ENCODE results near the gene UNC45B.
"Not testable (repeated sequence)": the region's sequence is repeated elsewhere in the genome, so short reads cannot be mapped to it uniquely, and the experiment has no call there.

UNC45B gene

DNA sequence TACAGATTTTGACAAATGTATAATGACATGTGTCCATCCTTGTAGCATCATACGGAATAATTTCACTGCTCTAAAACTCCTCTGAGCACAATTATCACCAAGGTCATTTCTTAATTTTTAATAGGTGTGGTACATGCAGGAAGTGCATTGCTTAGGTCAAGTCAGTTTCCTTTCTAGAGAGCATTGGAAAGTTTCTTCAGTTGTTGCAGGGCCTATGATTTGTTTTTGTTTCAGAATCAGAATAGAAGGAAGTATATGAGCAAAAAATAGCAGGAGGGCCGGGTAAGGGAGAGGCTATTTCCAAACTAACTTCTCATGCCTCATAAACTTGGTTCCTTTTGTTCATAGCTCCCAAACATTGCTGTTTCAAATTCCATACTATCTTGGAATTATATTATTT is 71.3 kb downstream of the UNC45B start:
- DNase-seq (ENCODE audit: low read depth) = no peak

DNA sequence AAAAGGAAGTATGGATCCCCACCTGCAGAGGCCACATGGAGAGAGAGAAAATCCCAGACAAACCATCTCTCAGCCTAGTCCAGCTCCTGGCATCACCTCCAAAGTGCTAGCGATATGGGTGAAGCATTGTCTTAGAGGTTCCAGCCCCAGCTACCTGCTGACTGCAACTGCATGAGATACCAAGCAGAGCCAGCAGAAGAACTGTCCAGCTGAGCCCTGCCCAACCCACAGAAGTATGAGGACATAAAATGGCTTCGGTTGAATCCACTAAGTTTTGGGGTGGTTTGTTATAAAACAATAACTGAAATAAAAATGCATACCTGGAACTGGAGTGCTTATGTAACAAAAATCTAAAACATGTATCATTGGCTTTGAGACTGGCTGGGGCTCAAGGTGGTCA is 74.8 kb downstream of the UNC45B start:
- DNase-seq (ENCODE audit: low read depth) = no peak

DNA sequence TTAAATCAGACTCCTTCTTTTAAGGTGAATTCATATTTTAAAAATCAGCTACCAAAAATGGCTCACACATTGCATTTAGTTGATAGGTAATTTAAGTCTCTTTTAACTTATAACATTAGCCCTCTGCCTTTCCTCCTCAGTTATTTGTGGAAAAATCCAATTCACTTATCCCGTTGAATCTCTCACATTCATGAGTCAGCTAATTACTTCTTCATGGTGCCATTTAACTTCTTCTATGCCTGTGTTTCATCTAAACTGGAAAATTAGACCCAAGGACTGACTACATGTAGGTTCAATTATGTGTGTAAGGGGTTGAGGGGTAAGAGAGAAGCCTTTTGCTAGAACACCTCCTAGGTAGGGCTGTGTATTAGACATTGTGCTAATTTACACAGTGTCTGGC is 76.8 kb downstream of the UNC45B start:
- no peak for DNase-seq (ENCODE audit: low read depth)

- no peak for DNase-seq (ENCODE audit: low read depth)
Observed at GRCh38 chr17:35227546-35227945, 79.9 kb downstream of the UNC45B start.

GRCh38 chr17:35229638-35230037 is 82.0 kb downstream of the UNC45B start:
- no peak for DNase-seq (ENCODE audit: low read depth)

DNA sequence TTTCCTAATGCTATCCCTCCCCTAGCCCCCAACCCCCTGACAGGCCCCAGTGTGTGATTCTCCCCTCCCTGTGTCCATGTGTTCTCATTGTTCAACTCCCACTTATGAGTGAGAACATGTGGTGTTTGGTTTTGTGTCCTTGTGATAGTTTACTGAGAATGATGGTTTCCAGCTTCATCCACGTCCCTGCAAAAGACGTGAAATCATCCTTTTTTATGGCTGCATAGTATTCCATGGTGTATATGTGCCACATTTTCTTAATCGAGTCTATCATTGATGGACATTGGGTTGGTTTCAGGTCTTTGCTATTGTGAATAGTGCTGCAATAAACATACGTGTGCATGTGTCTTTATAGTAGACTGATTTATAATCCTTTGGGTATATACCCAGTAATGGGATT is 86.7 kb downstream of the UNC45B start:
- DNase-seq (ENCODE audit: low read depth) = not testable (repeated sequence)

GRCh38 chr17:35235289-35235688 is 87.7 kb downstream of the UNC45B start:
- no peak for DNase-seq (ENCODE audit: low read depth)

GRCh38 chr17:35235917-35236316 is 88.3 kb downstream of the UNC45B start:
- no peak for DNase-seq (ENCODE audit: low read depth)

DNA sequence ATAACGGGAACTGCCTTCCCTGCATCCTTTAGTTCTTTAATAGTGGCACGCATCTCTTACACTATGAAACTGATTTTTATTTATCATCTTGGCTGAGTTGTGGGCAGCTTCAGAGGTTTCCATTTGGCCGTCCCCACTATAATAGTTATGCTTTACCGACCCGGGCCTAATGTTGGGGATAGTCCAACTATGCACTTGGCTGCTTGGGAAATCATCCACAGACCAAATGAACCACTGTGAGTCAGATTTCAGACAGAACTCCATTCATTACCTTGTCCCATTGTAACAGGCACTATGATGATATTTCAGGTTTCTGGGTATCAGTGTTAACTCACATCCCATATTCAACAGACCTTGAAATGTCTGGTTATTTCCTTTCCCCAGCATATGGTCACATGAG is 89.2 kb downstream of the UNC45B start:
- DNase-seq (ENCODE audit: low read depth) = no peak

GRCh38 chr17:35238821-35239220 is 91.2 kb downstream of the UNC45B start:
- no peak for DNase-seq (ENCODE audit: low read depth)

Measured in activated gamma-delta T cell treated with anti-CD3 and anti-CD28 coated beads, Interleukin-2, amount 50 U/mL, for 16 hours (primary cell).